ENCODE measurements around the gene LRRC3C. TPM values are rescaled to one million over a fixed set of nuclear protein-coding genes. Genes with fewer than 3 reads are reported as not detected.

LRRC3C gene
- total and polyA plus RNA-seq, 4 donors, result 0.08 to 0.24 (median 0.17) TPM; not detected in 1

- Histone ChIP-seq H3K27ac (ENCODE audit: low read depth in 1 of 2, low read length in 2 of 2) (peak overlapping the region; percentile 95 to 98), H3K9me3 (ENCODE audit: control insufficient read depth in 4 of 4, low read length in 3 of 4) (no peaks in the 10 kb centered on the region), H3K27me3 (ENCODE audit: control insufficient read depth in 4 of 4, insufficient read depth in 4 of 4, low read length in 3 of 4) (no peaks in the 10 kb centered on the region), H3K4me3 (ENCODE audit: low read depth in 1 of 3, low read length in 3 of 3) (peak overlapping the region; percentile 68 to 90 (median 71)), H3K36me3 (ENCODE audit: control insufficient read depth in 4 of 4, insufficient read depth in 3 of 4, low read depth in 1 of 4, low read length in 3 of 4) (peaks cover 0 to 4% (median 2%) of the 10 kb centered on the region in 4 donors), H3K9ac (ENCODE audit: low read depth in 1 of 2, low read length in 2 of 2) (peak overlapping the region; percentile 85 to 96), H3K4me1 (ENCODE audit: control insufficient read depth in 4 of 4, insufficient read depth in 4 of 4, low read length in 3 of 4) (peaks cover 14 to 50% (median 33%) of the 10 kb centered on the region in 4 donors)
- TF ChIP-seq FOXA2 (IDR thresholded peaks at IDR 0.05) (no peak), GABPA (IDR thresholded peaks at IDR 0.05 in 1 of 2, conservative IDR thresholded peaks at IDR 0.05 in 1 of 2) (no peak), RAD21 (IDR thresholded peaks at IDR 0.05) (no peak), YY1 (IDR thresholded peaks at IDR 0.05) (no peak), ATF3 (IDR thresholded peaks at IDR 0.05) (no peak), ZBTB33 (IDR thresholded peaks at IDR 0.05) (peak; percentile 9), HNF4A (conservative IDR thresholded peaks at IDR 0.05) (peak; percentile 9 to 66), RXRA (IDR thresholded peaks at IDR 0.05) (peak in 1 of 2 donors; percentile 49), REST (IDR thresholded peaks at IDR 0.05) (no peak), EGR1 (IDR thresholded peaks at IDR 0.05; ENCODE audit: low read depth in 2 of 2) (no peak)
- 23% methylated on average over 17 of the region's 17 CpGs for WGBS
- no peak for DNase-seq (ENCODE audit: low spot score)
Observed at GRCh38 chr17:39927929-39928857, 661 bp downstream of the LRRC3C start.

- WGBS, result 56% methylated on average over 8 of the region's 8 CpGs
- Histone ChIP-seq H3K27ac (ENCODE audit: low read depth in 1 of 2, low read length in 2 of 2) (peak overlapping the region; percentile 95 to 98), H3K9me3 (ENCODE audit: control insufficient read depth in 4 of 4, low read length in 3 of 4) (no peaks in the 10 kb centered on the region), H3K4me1 (ENCODE audit: control insufficient read depth in 4 of 4, insufficient read depth in 4 of 4, low read length in 3 of 4) (peaks cover 13 to 47% (median 28%) of the 10 kb centered on the region in 4 donors), H3K36me3 (ENCODE audit: control insufficient read depth in 4 of 4, insufficient read depth in 3 of 4, low read depth in 1 of 4, low read length in 3 of 4) (no peaks in the 10 kb centered on the region), H3K4me3 (ENCODE audit: low read depth in 1 of 3, low read length in 3 of 3) (peak overlapping the region in 1 of 3 donors; percentile 1), H3K9ac (ENCODE audit: low read depth in 1 of 2, low read length in 2 of 2) (peak overlapping the region in 1 of 2 donors; percentile 32), H3K27me3 (ENCODE audit: control insufficient read depth in 4 of 4, insufficient read depth in 4 of 4, low read length in 3 of 4) (no peaks in the 10 kb centered on the region)
- TF ChIP-seq YY1 (IDR thresholded peaks at IDR 0.05) (no peak), RXRA (IDR thresholded peaks at IDR 0.05) (peak in 1 of 2 donors; percentile 38), JUND (IDR thresholded peaks at IDR 0.05) (peak; percentile 20 to 65)
- DNase-seq (ENCODE audit: low spot score), result no peak
Observed at GRCh38 chr17:39928858-39929645, 1.5 kb downstream of the LRRC3C start.

Measured in liver (tissue), 9 donors.